ENCODE measurements around the gene OPN4.

The OPN4 gene

GRCh38 chr10:86647773-86648703 is 6.3 kb upstream of the OPN4 start:
- no peak for DNase-seq (ENCODE audit: low read depth in 2 of 2)

- DNase-seq (ENCODE audit: low read depth in 2 of 2) = no peak
These were observed 5.5 kb upstream of the OPN4 start for GRCh38 chr10:86648704-86649427.

- no peak for DNase-seq (ENCODE audit: low read depth in 2 of 2)
These were observed 4.7 kb upstream of the OPN4 start for GRCh38 chr10:86649471-86650150.

- DNase-seq (ENCODE audit: low read depth in 2 of 2) = no peak
These were observed 4.2 kb upstream of the OPN4 start for GRCh38 chr10:86650151-86650550.

GRCh38 chr10:86651021-86651471 is 3.3 kb upstream of the OPN4 start:
- DNase-seq (ENCODE audit: low read depth in 2 of 2) = no peak

GRCh38 chr10:86651631-86652331 is 2.6 kb upstream of the OPN4 start:
- no peak for DNase-seq (ENCODE audit: low read depth in 2 of 2)

- no peak for DNase-seq (ENCODE audit: low read depth in 2 of 2)
These were observed 1.8 kb upstream of the OPN4 start for GRCh38 chr10:86652361-86653202.

GRCh38 chr10:86653379-86653778 is 968 bp upstream of the OPN4 start:
- no peak for DNase-seq (ENCODE audit: low read depth in 2 of 2)

- DNase-seq (ENCODE audit: low read depth in 2 of 2) = no peak
These were observed 360 bp upstream of the OPN4 start for GRCh38 chr10:86653987-86654386.

- DNase-seq (ENCODE audit: low read depth in 2 of 2) = no peak
These were observed 810 bp downstream of the OPN4 start for GRCh38 chr10:86655173-86655540.

- no peak for DNase-seq (ENCODE audit: low read depth in 2 of 2)
These were observed 1.2 kb downstream of the OPN4 start for GRCh38 chr10:86655596-86655995.

GRCh38 chr10:86657011-86657395 is 2.7 kb downstream of the OPN4 start:
- no peak for DNase-seq (ENCODE audit: low read depth in 2 of 2)

- DNase-seq (ENCODE audit: low read depth in 2 of 2) = no peak
These were observed 3.2 kb downstream of the OPN4 start for GRCh38 chr10:86657396-86658011.

GRCh38 chr10:86658261-86658741 is 4.0 kb downstream of the OPN4 start:
- DNase-seq (ENCODE audit: low read depth in 2 of 2) = no peak

- DNase-seq (ENCODE audit: low read depth in 2 of 2) = no peak
These were observed 4.4 kb downstream of the OPN4 start for GRCh38 chr10:86658751-86659150.

- no peak for DNase-seq (ENCODE audit: low read depth in 2 of 2)
These were observed 4.9 kb downstream of the OPN4 start for GRCh38 chr10:86659161-86659691.

- no peak for DNase-seq (ENCODE audit: low read depth in 2 of 2)
These were observed 5.5 kb downstream of the OPN4 start for GRCh38 chr10:86659721-86660453.

- no peak for DNase-seq (ENCODE audit: low read depth in 2 of 2)
These were observed 7.0 kb downstream of the OPN4 start for GRCh38 chr10:86661161-86662025.

All from fibroblast of skin of left quadriceps (primary cell).